Neural crest cell (in vitro differentiated cells): ENCODE results near the gene FOXP2. TPM values are rescaled to one million over a fixed set of nuclear protein-coding genes. Genes with fewer than 3 reads are reported as not detected.

Experiments used
- DNase-seq: peaks from one replicate; pipeline ENCODE4 v3.0.0; 2021; ENCODE audit warnings: low read depth, mixed read lengths, low spot score
- H3K27ac Mint-ChIP-seq: one replicate; pipeline ENCODE4 v1.8.0; 2021; ENCODE audit warnings: mild to moderate bottlenecking, mixed read lengths; ENCODE audit not compliant: unreplicated experiment
- H3K27me3 Mint-ChIP-seq: 2 replicates; pipeline ENCODE4 v1.8.0; 2021; ENCODE audit warnings: low read depth, mild to moderate bottlenecking, mixed read lengths
- H3K36me3 Mint-ChIP-seq: 2 replicates; pipeline ENCODE4 v1.8.0; 2021; ENCODE audit warnings: low read depth, mild to moderate bottlenecking, mixed read lengths
- H3K4me1 Mint-ChIP-seq: 2 replicates; pipeline ENCODE4 v1.8.0; 2021; ENCODE audit warnings: mixed read lengths
- H3K4me3 Mint-ChIP-seq: one replicate; pipeline ENCODE4 v1.8.0; 2021; ENCODE audit warnings: mild to moderate bottlenecking, mixed read lengths
- H3K9me3 Mint-ChIP-seq: 2 replicates; pipeline ENCODE4 v1.8.0; 2021; ENCODE audit warnings: mixed read lengths
- CTCF ChIP-seq: fragments of 200-600 bp; sonication (generic); conservative IDR thresholded peaks from 2 replicates; pipeline ENCODE4 v1.5.0; 2021; ENCODE audit warnings: antibody characterized with exemption, mild to moderate bottlenecking
- total RNA-seq: library from RNA; stranded (reverse); gene quantifications from 2 replicates; pipeline ENCODE4 v1.2.1, GENCODE V29; 2021

FOXP2 gene
- total RNA-seq, 1 donor from 2014 or later = 7.1 TPM

GRCh38 chr7:114657279-114657678, 242.7 kb downstream of the FOXP2 start:
- H3K4me1 Mint-ChIP-seq = peaks cover 22% of the 10 kb centered on the region
- H3K36me3 Mint-ChIP-seq = no peaks in the 10 kb centered on the region
- no peak overlapping the region for H3K4me3 Mint-ChIP-seq
- TF ChIP-seq CTCF = no peak
- no peak overlapping the region for H3K27ac Mint-ChIP-seq
- H3K27me3 Mint-ChIP-seq = no peaks in the 10 kb centered on the region
- DNase-seq = no peak
- H3K9me3 Mint-ChIP-seq = no peaks in the 10 kb centered on the region

- TF ChIP-seq CTCF = no peak
- no peak for DNase-seq
- peaks cover 20% of the 10 kb centered on the region for H3K4me1 Mint-ChIP-seq
- H3K4me3 Mint-ChIP-seq = no peak overlapping the region
- no peaks in the 10 kb centered on the region for H3K9me3 Mint-ChIP-seq
- no peaks in the 10 kb centered on the region for H3K27me3 Mint-ChIP-seq
- no peaks in the 10 kb centered on the region for H3K36me3 Mint-ChIP-seq
- H3K27ac Mint-ChIP-seq = no peak overlapping the region
Measured at GRCh38 chr7:114658216-114658615, 243.6 kb downstream of the FOXP2 start.

- no peak for TF ChIP-seq CTCF
- H3K9me3 Mint-ChIP-seq = no peaks in the 10 kb centered on the region
- H3K27ac Mint-ChIP-seq = no peak overlapping the region
- H3K4me3 Mint-ChIP-seq = no peak overlapping the region
- H3K27me3 Mint-ChIP-seq = no peaks in the 10 kb centered on the region
- no peaks in the 10 kb centered on the region for H3K36me3 Mint-ChIP-seq
- peaks cover 12% of the 10 kb centered on the region for H3K4me1 Mint-ChIP-seq
- no peak for DNase-seq
Measured at GRCh38 chr7:114659409-114660125, 245.0 kb downstream of the FOXP2 start.

- H3K27ac Mint-ChIP-seq = no peak overlapping the region
- H3K9me3 Mint-ChIP-seq = no peaks in the 10 kb centered on the region
- no peaks in the 10 kb centered on the region for H3K27me3 Mint-ChIP-seq
- no peak overlapping the region for H3K4me3 Mint-ChIP-seq
- peaks cover 12% of the 10 kb centered on the region for H3K4me1 Mint-ChIP-seq
- H3K36me3 Mint-ChIP-seq = no peaks in the 10 kb centered on the region
- TF ChIP-seq CTCF = no peak
- no peak for DNase-seq
Measured at GRCh38 chr7:114660126-114660486, 245.5 kb downstream of the FOXP2 start.

GRCh38 chr7:114660753-114661152, 246.1 kb downstream of the FOXP2 start:
- TF ChIP-seq CTCF = no peak
- H3K4me1 Mint-ChIP-seq = peaks cover 12% of the 10 kb centered on the region
- H3K9me3 Mint-ChIP-seq = no peaks in the 10 kb centered on the region
- H3K27ac Mint-ChIP-seq = no peak overlapping the region
- H3K36me3 Mint-ChIP-seq = no peaks in the 10 kb centered on the region
- H3K27me3 Mint-ChIP-seq = no peaks in the 10 kb centered on the region
- DNase-seq = no peak
- H3K4me3 Mint-ChIP-seq = no peak overlapping the region
